ENCODE results near the gene GPATCH2L.

- TF ChIP-seq CTCF (IDR thresholded peaks at IDR 0.05; ENCODE audit: insufficient read depth, low read length, poor library complexity, severe bottlenecking) (no peak), EZH2phosphoT487 (conservative IDR thresholded peaks at IDR 0.05; ENCODE audit: low read length) (no peak)
These were observed 83.9 kb downstream of the GPATCH2L start for GRCh38 chr14:76235628-76236027.

Measured in SU-DHL-6 (cell line).